Measurements from ENCODE around the gene TBX18. TPM values are rescaled to one million over a fixed set of nuclear protein-coding genes. Genes with fewer than 3 reads are reported as not detected.

Gene TBX18
- total RNA-seq, 1 experiment from 2014 or later = not detected

GRCh38 chr6:84651583-84651982 is 112.8 kb downstream of the TBX18 start:
- Histone ChIP-seq H3K4me2 (ENCODE audit: insufficient read depth, insufficient read length, low read length) (no peak overlapping the region), H2AFZ (ENCODE audit: low read length) (no peak overlapping the region), H4K20me1 (ENCODE audit: control insufficient read depth, insufficient read depth, insufficient read length) (no peaks in the 10 kb centered on the region), H3K4ac (ENCODE audit: low read depth, low read length) (no peak overlapping the region), H3K79me1 (ENCODE audit: insufficient read depth, low read depth, low read length, poor library complexity, severe bottlenecking) (no peaks in the 10 kb centered on the region), H2BK20ac (ENCODE audit: low read depth, low read length, poor library complexity, severe bottlenecking) (no peak overlapping the region), H3K27ac (ENCODE audit: insufficient read length, low read depth, low read length) (no peak overlapping the region), H2BK120ac (ENCODE audit: low read depth, low read length, poor library complexity, severe bottlenecking) (no peak overlapping the region), H3K56ac (ENCODE audit: insufficient read length, low read depth, low read length) (no peak overlapping the region), H2BK15ac (ENCODE audit: low read depth, low read length) (no peak overlapping the region), H4K8ac (replicated peaks; ENCODE audit: insufficient read length, low read depth, low read length) (no peak overlapping the region), H4K91ac (ENCODE audit: insufficient read length, low read depth, low read length) (no peak overlapping the region), H2AK5ac (ENCODE audit: insufficient read length, low read length) (no peak overlapping the region), H3K79me2 (ENCODE audit: insufficient read depth, low read length) (no peaks in the 10 kb centered on the region), H3K23ac (ENCODE audit: insufficient read length, low read depth, low read length) (no peak overlapping the region), H2BK12ac (ENCODE audit: insufficient read length, low read depth, low read length) (no peak overlapping the region), H3K14ac (ENCODE audit: insufficient read depth, low read length) (no peak overlapping the region), H3K9me3 (ENCODE audit: control insufficient read depth, low read depth, low read length) (no peaks in the 10 kb centered on the region), H2BK5ac (ENCODE audit: insufficient read length, low read length) (no peak overlapping the region), H4K5ac (ENCODE audit: insufficient read length, low read depth, low read length) (no peak overlapping the region), H3T11ph (ENCODE audit: low read length) (no peak overlapping the region), H3K18ac (ENCODE audit: insufficient read length, low read depth, low read length) (no peak overlapping the region), H3K9ac (ENCODE audit: extremely low read depth, insufficient read length, low read length) (no peak overlapping the region), H3K27me3 (ENCODE audit: insufficient read depth, low read length) (no peaks in the 10 kb centered on the region), H3K23me2 (ENCODE audit: insufficient read length, low read depth, low read length, poor library complexity, severe bottlenecking) (no peaks in the 10 kb centered on the region), H3K4me1 (ENCODE audit: insufficient read depth, low read length) (no peaks in the 10 kb centered on the region)
- DNase-seq = no peak
- H3K36me3 Mint-ChIP-seq (ENCODE audit: insufficient read depth in 1 of 3, low read depth in 3 of 3) = no peaks in the 10 kb centered on the region
- H3K9me3 Mint-ChIP-seq = no peaks in the 10 kb centered on the region
- TF ChIP-seq CTCF (conservative IDR thresholded peaks at IDR 0.05) = no peak
- H3K4me1 Mint-ChIP-seq = no peaks in the 10 kb centered on the region; a peak in 1 of 4 replicates
- no peak overlapping the region for H3K27ac Mint-ChIP-seq
- no peak overlapping the region for H3K4me3 Mint-ChIP-seq
- WGBS (ENCODE audit: extremely low coverage, insufficient read length, low lambda C conversion rate) = no CpG with 5 or more reads among the region's 1 CpG
- H3K27me3 Mint-ChIP-seq (ENCODE audit: low read depth) = no peaks in the 10 kb centered on the region

Measured in H9 (cell line).